Lower lobe of right lung (tissue), 2 donors: ENCODE data around the gene HINFP. TPM values are rescaled to one million over a fixed set of nuclear protein-coding genes. Genes with fewer than 3 reads are reported as not detected.
"Not testable (repeated sequence)": the region's sequence is repeated elsewhere in the genome, so short reads cannot be mapped to it uniquely, and the experiment has no call there.

ENCODE experiments used
- ATAC-seq, 2 donors: fragments of 200-7000 bp; cut with Tn5 transposase; one replicate each; pipeline ENCODE4 v1.9.1; 2020 to 2022; ENCODE audit warnings: mild to moderate bottlenecking in 2 of 2, moderate library complexity in 2 of 2
- DNase-seq: peaks from one replicate; pipeline ENCODE4 v3.0.0-alpha.2; 2020
- H3K27ac ChIP-seq: fragments of 200-600 bp; one replicate; pipeline ENCODE4 v1.8.0; 2022
- H3K27me3 ChIP-seq: fragments of 200-600 bp; one replicate; pipeline ENCODE4 v1.8.0; 2022; ENCODE audit warnings: low read depth
- H3K36me3 ChIP-seq: fragments of 200-600 bp; one replicate; pipeline ENCODE4 v1.8.0; 2022; ENCODE audit warnings: mild to moderate bottlenecking
- H3K4me1 ChIP-seq: fragments of 200-600 bp; one replicate; pipeline ENCODE4 v1.8.0; 2022
- H3K4me3 ChIP-seq: fragments of 200-600 bp; one replicate; pipeline ENCODE4 v1.8.0; 2022; ENCODE audit warnings: mild to moderate bottlenecking
- H3K9me3 ChIP-seq: fragments of 200-600 bp; one replicate; pipeline ENCODE4 v1.8.0; 2022
- intact Hi-C: fragments of 100-400 bp; cut with DNase I; formaldehyde crosslinking; loops from one replicate; pipeline ENCODE4 v1.11.0; 2022
- total RNA-seq: library from RNA; stranded (reverse); fragmentation: NEBNext Ultra II Directional; extraction: Animal tissue kit (Norgen Biotek cat#: 25700); gene quantifications from one replicate; pipeline ENCODE4 v1.2.1, GENCODE V29; 2021
- TF ChIP-seq, protein P1 (sequence below): fragments of 200-600 bp; IDR thresholded peaks from one replicate; pipeline ENCODE4 v1.8.0; 2022; ENCODE audit warnings: antibody characterized with exemption, mild to moderate bottlenecking
- donor health status: DM: no; HTN: yes; CAD: no; lungs with severe emphysema.

Gene HINFP
- total RNA-seq, 1 donor from 2014 or later = 31.0 TPM

DNA sequence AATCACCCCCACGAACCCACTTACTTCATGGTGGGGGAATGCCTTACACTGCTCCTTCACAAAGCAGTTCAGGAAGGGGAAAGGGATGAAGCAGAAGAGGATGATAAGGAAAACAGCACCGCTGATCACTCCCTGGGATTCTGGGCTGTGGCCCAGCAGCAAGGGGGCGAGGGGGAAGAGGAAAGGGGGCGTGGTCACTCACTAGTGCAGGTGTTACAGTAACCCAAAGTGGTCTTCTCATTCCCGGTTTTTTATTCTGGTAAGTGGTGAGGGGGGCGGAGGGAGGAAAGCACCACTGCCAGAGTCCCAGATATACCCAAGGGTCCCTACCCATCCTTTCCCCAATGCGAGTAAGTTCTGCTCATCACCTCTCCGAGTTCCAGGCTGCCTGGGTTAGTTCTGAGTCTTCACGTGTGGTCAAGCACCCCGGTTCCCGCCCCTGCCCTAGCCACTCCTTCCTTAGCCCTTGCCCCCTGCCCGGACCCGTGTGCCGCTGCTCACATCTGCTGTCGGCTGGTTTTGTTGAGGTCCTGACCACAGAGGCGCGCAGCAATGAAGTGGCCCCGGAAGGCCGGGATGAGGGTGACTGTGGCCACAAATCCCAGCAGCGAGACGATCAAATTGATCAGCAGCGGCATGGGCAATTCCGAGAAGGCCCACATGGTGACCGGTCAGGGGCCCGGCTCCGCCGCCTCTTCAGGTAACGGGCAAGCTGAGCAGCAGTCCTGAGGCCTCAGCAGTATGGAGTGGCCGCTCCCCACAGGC, 20.2 kb upstream of the HINFP start:
- intact Hi-C loops = no loop called here
- H3K4me3 ChIP-seq = peak overlapping the region; percentile 95
- H3K4me1 ChIP-seq = peaks cover 31% of the 10 kb centered on the region
- H3K9me3 ChIP-seq = no peaks in the 10 kb centered on the region
- peak overlapping the region; percentile 96 for H3K27ac ChIP-seq
- H3K36me3 ChIP-seq = peaks cover 25% of the 10 kb centered on the region
- TF ChIP-seq, protein P1, sequence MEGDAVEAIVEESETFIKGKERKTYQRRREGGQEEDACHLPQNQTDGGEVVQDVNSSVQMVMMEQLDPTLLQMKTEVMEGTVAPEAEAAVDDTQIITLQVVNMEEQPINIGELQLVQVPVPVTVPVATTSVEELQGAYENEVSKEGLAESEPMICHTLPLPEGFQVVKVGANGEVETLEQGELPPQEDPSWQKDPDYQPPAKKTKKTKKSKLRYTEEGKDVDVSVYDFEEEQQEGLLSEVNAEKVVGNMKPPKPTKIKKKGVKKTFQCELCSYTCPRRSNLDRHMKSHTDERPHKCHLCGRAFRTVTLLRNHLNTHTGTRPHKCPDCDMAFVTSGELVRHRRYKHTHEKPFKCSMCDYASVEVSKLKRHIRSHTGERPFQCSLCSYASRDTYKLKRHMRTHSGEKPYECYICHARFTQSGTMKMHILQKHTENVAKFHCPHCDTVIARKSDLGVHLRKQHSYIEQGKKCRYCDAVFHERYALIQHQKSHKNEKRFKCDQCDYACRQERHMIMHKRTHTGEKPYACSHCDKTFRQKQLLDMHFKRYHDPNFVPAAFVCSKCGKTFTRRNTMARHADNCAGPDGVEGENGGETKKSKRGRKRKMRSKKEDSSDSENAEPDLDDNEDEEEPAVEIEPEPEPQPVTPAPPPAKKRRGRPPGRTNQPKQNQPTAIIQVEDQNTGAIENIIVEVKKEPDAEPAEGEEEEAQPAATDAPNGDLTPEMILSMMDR = no peak
- DNase-seq = no peak
- H3K27me3 ChIP-seq = no peaks in the 10 kb centered on the region
- ATAC-seq = peak; percentile 24 to 42

DNA sequence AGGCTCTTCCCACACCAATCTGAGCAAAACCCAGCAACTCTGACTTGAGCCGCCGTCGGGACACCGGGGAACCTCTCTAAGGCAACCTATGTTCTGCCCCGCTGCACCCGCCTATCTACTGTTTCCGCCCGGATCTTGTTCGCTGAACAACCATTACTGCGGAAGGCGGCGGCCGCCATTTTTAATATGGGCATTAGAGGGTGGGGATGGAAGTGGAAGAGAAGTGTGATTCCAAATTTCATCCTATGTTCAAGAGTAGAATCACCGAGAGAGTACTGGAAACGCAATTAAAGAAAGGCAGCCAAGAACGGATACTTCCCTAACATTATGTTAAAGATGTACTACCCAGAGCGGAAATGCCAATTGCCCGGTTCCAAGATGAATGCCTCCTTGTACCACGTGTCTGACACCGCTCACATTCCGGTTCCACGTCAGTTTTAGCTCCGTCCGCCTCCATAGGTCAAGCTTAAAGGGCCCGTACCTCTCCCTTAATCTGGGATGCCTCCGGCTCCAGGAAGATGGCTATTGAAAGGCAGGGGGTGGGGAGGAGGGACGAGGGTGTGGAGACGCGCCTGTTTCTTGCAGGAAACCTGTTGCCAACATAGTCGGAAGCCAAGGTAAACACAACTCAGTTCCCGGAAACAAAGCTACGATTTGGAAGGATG, 19.5 kb upstream of the HINFP start, which contains the start of gene DPAGT1:
Gene DPAGT1, minus strand, starts transcription at position 95 of the 665 bp plus-strand sequence. CDS start 198 bp downstream, outside the sequence.
- peaks cover 19% of the 10 kb centered on the region for H3K36me3 ChIP-seq
- DNase-seq = peak; percentile 90
- no peaks in the 10 kb centered on the region for H3K27me3 ChIP-seq
- H3K4me3 ChIP-seq = peak within 1 kb of the TSS; percentile 95
- H3K27ac ChIP-seq = peak within 1 kb of the TSS; percentile 96
- ATAC-seq = peak; percentile 94 to 97
- H3K9me3 ChIP-seq = no peaks in the 10 kb centered on the region
- TF ChIP-seq, protein P1 = no peak
- H3K4me1 ChIP-seq = peaks cover 38% of the 10 kb centered on the region
- intact Hi-C loops = no loop called here

DNA sequence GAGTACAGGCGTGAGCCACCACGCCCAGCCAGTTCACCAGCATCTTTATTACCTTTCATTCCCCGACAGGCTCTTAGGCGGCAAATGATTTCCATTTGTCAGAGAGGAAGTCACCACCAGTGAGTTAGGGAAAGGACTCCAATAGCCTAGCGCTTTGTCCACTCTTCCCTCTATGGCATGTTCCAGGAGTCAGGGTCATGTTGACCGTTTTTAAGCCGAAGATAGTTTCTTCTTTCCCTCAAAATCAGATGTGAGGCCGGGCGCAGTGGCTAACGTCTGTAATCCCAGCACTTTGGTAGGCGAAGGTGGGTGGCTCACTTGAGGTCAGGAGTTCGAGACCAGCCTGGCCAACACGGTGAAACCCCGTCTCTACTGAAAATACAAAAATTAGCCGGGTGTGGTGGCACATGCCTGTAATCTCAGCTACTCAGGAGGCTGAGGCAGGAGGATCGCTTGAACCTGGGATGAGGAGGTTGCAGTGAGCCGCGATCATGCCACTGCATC, 18.2 kb upstream of the HINFP start:
- H3K27me3 ChIP-seq, H3K9me3 ChIP-seq, ATAC-seq, DNase-seq, H3K36me3 ChIP-seq, intact Hi-C loops: not testable (repeated sequence)
- Histone ChIP-seq H3K4me3 (peak overlapping the region; percentile 95), H3K4me1 (peaks cover 39% of the 10 kb centered on the region), H3K27ac (peak overlapping the region; percentile 96)

DNA sequence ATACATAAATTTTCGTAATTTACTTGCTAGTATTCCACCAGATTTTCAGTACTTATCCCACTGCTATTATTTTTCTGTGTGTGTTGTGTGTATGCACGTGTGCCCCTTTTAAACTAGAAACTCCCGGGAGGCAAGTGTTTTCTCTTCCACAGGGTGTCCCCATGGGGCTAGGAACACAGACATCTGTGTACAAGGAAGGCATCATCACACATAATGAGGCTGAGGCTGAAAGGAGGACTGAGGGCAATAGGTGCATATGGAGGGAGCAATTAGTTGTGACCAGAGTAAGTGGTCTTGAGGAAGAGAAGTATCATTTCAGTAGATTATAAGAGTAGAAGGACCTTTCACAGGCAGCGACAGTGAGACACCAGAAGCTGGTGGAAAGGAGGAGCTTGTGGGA, 17.6 kb upstream of the HINFP start:
- no peak for DNase-seq
- ATAC-seq = no peak
- TF ChIP-seq, protein P1 = no peak
- H3K9me3 ChIP-seq = no peaks in the 10 kb centered on the region
- H3K27ac ChIP-seq = peak overlapping the region; percentile 96
- peak overlapping the region; percentile 95 for H3K4me3 ChIP-seq
- H3K4me1 ChIP-seq = peaks cover 45% of the 10 kb centered on the region
- H3K27me3 ChIP-seq = no peaks in the 10 kb centered on the region
- intact Hi-C loops = no loop called here
- peaks cover 1% of the 10 kb centered on the region for H3K36me3 ChIP-seq

DNA sequence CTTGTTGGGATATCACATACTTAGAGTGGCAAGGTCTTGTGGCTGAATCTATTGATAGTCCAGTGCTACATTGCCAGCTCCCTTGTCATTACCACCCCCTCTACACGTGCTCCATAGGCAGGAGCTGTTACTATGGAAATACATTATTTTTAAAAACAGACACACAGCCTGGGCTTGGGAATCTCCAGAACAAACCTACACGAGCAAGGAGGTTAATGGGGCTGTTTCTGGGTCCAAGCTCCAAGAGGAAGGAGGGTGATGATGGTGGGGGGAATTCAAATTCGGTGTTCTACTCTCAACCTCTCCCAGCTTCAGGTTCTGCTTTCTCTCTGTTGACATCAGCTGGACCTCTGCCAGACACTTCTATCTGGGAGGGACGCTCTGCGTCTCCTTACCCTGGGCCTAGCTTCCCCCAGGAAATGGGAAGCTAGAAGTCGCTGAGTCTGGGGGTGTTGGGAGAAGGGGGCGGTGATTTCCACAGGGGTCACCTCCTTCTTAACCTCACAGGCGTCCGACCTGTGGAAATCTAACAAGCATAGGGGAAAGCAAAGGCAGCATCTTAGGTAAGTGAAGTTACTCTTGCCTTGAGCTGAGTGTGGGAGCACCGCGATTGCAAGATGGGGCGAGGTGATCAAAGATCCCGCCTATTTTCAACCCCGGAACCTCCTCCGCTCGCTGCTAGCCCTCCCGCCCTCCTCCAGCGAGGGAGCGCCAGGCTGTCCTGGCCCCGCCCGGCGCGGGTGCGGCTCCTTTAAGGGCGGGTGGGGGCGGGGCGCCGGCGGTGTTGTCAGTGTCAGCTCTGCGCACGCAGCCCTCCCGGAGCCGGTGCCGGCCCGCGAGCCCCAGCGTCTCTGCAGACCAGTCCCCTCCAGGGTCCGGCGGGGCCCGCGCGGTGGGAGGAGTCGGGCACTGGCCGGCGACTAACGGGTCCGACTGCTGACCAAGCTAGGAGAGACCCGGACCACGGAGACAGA, 14.5 kb upstream of the HINFP start, which contains the start of gene C2CD2L:
Gene C2CD2L, plus strand, starts transcription at position 781 of the 974 bp plus-strand sequence. CDS start 398 bp downstream, outside the sequence.
- peak; percentile 95 for ATAC-seq
- Histone ChIP-seq H3K27me3 (no peaks in the 10 kb centered on the region), H3K4me3 (peak within 1 kb of the TSS; percentile 99), H3K4me1 (peaks cover 51% of the 10 kb centered on the region), H3K27ac (peak within 1 kb of the TSS; percentile 87), H3K36me3 (peaks cover 21% of the 10 kb centered on the region), H3K9me3 (no peaks in the 10 kb centered on the region)
- intact Hi-C loops = no loop called here
- DNase-seq = peak; percentile 95
- TF ChIP-seq, protein P1 = no peak
